ENCODE measurements around the gene LRP1B.

The LRP1B gene

DNA sequence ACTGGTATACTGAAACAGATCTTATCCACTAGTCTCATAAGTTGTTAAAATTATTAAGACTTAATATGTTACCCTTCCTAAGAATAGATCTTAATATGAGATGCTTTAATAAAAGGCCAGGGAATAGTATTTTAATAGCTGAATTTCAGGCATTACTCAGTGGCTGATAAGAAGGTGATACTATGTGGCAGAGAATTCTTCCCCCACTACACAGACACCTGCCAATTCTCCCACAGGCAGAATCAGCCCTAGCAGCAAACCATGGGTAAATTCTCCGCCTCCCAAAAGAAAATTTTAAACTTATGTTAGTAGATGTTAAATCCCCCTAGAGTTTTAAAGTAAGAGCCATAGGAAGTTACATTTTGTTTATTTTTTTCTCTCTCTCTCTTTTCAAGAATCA, 888.8 kb downstream of the LRP1B start:
- POLR2A ChIA-PET = no interaction called here
- DNase-seq (ENCODE audit: extremely low spot score) = no peak
- TF ChIP-seq, protein P1, sequence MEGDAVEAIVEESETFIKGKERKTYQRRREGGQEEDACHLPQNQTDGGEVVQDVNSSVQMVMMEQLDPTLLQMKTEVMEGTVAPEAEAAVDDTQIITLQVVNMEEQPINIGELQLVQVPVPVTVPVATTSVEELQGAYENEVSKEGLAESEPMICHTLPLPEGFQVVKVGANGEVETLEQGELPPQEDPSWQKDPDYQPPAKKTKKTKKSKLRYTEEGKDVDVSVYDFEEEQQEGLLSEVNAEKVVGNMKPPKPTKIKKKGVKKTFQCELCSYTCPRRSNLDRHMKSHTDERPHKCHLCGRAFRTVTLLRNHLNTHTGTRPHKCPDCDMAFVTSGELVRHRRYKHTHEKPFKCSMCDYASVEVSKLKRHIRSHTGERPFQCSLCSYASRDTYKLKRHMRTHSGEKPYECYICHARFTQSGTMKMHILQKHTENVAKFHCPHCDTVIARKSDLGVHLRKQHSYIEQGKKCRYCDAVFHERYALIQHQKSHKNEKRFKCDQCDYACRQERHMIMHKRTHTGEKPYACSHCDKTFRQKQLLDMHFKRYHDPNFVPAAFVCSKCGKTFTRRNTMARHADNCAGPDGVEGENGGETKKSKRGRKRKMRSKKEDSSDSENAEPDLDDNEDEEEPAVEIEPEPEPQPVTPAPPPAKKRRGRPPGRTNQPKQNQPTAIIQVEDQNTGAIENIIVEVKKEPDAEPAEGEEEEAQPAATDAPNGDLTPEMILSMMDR (IDR thresholded peaks at IDR 0.05; ENCODE audit: control extremely low read depth, extremely low read depth, low read depth, missing control alignments) = no peak
- CTCF ChIA-PET = interaction anchor here (0.9 kb wide), 1 partner anchor 27 kb away, joined by 3 read pairs; no protein-coding TSS in a partner anchor

DNA sequence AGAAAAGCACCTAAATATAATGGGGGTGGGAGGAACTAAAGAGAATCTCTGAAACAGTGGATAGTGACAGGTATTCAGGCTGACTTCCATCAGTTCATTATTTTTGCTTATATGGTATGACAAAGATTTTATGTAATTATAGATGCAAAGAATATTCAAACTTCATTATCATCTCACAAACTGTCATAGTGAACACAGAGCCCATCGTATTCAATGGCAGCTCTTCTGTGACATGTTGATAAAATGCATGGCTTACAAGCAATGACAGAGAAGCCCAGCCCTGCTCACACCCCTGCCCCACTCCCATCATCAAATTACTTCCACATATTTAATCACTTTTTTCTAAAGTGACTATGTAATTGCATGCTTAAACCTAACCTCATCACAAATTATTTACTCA, 904.3 kb downstream of the LRP1B start:
- TF ChIP-seq, protein P1 (IDR thresholded peaks at IDR 0.05; ENCODE audit: control extremely low read depth, extremely low read depth, low read depth, missing control alignments) = no peak
- POLR2A ChIA-PET = no interaction called here
- CTCF ChIA-PET = no interaction called here
- no peak for DNase-seq (ENCODE audit: extremely low spot score)

DNA sequence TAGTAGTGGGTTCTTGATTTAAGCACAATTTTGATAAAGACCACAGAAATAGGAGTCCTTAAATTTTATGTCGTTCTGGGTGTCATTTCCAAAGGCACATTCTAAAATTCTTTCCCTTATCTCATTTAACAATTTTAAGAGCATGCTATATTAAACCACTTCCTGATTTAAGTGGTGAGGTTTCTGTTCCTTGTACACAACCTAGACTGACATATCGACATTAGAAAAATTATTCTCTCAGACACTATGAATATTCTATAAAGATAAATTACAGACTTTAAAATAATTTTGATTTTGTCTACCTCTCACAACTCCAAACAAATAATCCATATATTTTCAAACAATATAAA, 923.8 kb downstream of the LRP1B start:
- TF ChIP-seq, protein P1 (IDR thresholded peaks at IDR 0.05; ENCODE audit: control extremely low read depth, extremely low read depth, low read depth, missing control alignments) = no peak
- DNase-seq (ENCODE audit: extremely low spot score) = no peak
- ChIA-PET CTCF (interaction anchor here (1.5 kb wide), 1 partner anchor 11 kb away, joined by 3 read pairs; no protein-coding TSS in a partner anchor), POLR2A (no interaction called here)

DNA sequence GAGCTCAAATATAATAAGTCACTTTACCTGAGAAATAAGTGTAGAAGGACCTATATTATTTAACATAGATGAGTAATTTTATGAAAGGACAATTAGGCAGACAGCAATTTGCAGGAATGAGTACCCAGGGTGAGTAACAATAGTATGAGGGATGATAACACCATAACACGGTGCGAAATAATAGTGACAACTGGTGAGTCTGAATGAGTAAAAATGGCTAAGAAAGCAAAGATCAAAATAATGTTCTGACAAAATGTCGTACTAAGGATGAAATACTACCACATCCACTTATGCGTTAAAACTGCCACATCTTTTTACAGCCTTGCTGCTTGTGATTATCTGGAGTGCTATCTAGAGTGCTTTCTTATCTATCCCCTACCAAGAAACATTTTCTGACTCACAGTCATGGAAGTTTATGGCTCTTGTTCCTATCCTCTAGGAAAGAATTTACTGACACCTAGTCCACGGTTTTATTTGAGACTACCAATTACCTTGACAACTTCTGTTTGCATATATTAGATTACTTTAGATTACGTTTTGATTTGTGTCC, 929.7 kb downstream of the LRP1B start:
- no peak for DNase-seq (ENCODE audit: extremely low spot score)
- TF ChIP-seq, protein P1 (IDR thresholded peaks at IDR 0.05; ENCODE audit: control extremely low read depth, extremely low read depth, low read depth, missing control alignments) = no peak
- ChIA-PET CTCF (no interaction called here), POLR2A (no interaction called here)

DNA sequence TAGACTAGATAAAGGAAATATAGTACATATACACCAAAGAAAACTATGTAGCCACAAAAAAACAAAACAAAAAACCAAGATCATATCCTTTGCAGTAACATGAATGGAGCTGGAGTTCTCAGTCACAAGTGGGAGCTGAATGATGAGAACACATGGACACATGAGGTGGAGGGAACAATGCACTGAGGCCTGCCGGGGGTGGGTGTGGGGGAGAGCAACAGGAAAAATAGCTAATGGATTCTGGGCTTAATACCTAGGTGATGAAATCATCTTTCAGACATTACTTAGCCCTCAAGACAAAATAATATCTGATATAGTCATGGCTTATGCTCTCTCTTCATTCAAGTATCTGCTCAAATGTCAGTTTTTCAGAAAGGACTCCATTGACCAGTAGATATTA, 930.6 kb downstream of the LRP1B start:
- CTCF ChIA-PET = interaction anchor here (1.6 kb wide), 1 partner anchor 25 kb away, joined by 4 read pairs; no protein-coding TSS in a partner anchor

DNA sequence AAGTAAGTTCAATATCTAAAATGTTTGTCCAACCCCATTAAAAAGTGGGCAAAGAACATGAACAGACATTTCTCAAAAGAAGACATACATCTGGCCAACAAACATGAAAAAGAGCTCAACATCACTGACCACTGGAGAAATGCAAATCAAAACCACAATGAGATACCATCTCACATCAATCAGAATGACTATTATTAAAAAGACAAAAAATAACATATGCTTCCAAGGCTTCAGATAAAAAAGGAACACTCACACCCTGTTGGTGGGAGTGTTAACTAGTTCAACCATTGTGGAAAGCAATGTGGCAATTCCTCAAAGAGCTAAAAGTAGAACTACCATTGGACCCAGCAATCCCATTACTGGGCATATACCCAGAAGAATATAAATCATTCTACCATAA, 931.1 kb downstream of the LRP1B start:
- ChIA-PET POLR2A (no interaction called here), CTCF (interaction anchor here (1.6 kb wide), 1 partner anchor 25 kb away, joined by 4 read pairs; no protein-coding TSS in a partner anchor)
- no peak for DNase-seq (ENCODE audit: extremely low spot score)
- TF ChIP-seq, protein P1 (IDR thresholded peaks at IDR 0.05; ENCODE audit: control extremely low read depth, extremely low read depth, low read depth, missing control alignments) = no peak

More for the DNA sequence above, 930.6 kb downstream of the LRP1B start:
- TF ChIP-seq, protein P1 (IDR thresholded peaks at IDR 0.05; ENCODE audit: control extremely low read depth, extremely low read depth, low read depth, missing control alignments) = no peak
- DNase-seq (ENCODE audit: extremely low spot score) = no peak
- POLR2A ChIA-PET = no interaction called here

All from GM10248 (cell line).